Muscle layer of colon (tissue), 2 donors: ENCODE data around the gene DNAJC25.

ENCODE experiments used
- H3K27ac ChIP-seq: one replicate; pipeline ENCODE4 v1.7.0; 2013; ENCODE audit warnings: low read depth, mild to moderate bottlenecking, low read length, moderate library complexity
- H3K27me3 ChIP-seq, 2 donors: one replicate each; pipeline ENCODE4 v1.7.0; 2013; ENCODE audit warnings: low read length in 2 of 2, mild to moderate bottlenecking in 2 of 2; ENCODE audit not compliant: insufficient read depth in 2 of 2, control insufficient read depth in 1 of 2
- H3K36me3 ChIP-seq: one replicate; pipeline ENCODE4 v1.7.0; 2013; ENCODE audit warnings: mild to moderate bottlenecking, low read length; ENCODE audit not compliant: insufficient read depth
- H3K4me1 ChIP-seq: one replicate; pipeline ENCODE4 v1.7.0; 2013; ENCODE audit warnings: mild to moderate bottlenecking, low read length; ENCODE audit not compliant: insufficient read depth
- H3K4me3 ChIP-seq, 2 donors: one replicate each; pipeline ENCODE4 v1.7.0; 2013; ENCODE audit warnings: low read length in 2 of 2, low read depth in 1 of 2, mild to moderate bottlenecking in 1 of 2, moderate library complexity in 1 of 2
- H3K9ac ChIP-seq: one replicate; pipeline ENCODE4 v1.7.0; 2013; ENCODE audit warnings: low read length
- H3K9me3 ChIP-seq: one replicate; pipeline ENCODE4 v1.7.0; 2013; ENCODE audit warnings: mild to moderate bottlenecking, low read length
- donor health status: abdominal sarcoma.
- donor health status: Adenocarcinoma of cecum.

Gene DNAJC25

GRCh38 chr9:111676116-111676515 lies 45.0 kb downstream of the DNAJC25 start:
- no peaks in the 10 kb centered on the region for H3K27me3 ChIP-seq
- no peaks in the 10 kb centered on the region for H3K36me3 ChIP-seq
- H3K9ac ChIP-seq: no peak overlapping the region
- H3K9me3 ChIP-seq: no peaks in the 10 kb centered on the region
- no peaks in the 10 kb centered on the region for H3K4me1 ChIP-seq
- no peak overlapping the region for H3K4me3 ChIP-seq
- H3K27ac ChIP-seq: no peak overlapping the region

GRCh38 chr9:111678293-111678692 lies 47.2 kb downstream of the DNAJC25 start:
- no peaks in the 10 kb centered on the region for H3K36me3 ChIP-seq
- H3K27me3 ChIP-seq: no peaks in the 10 kb centered on the region
- H3K9me3 ChIP-seq: no peaks in the 10 kb centered on the region
- H3K4me3 ChIP-seq: no peak overlapping the region
- H3K9ac ChIP-seq: no peak overlapping the region
- no peak overlapping the region for H3K27ac ChIP-seq
- H3K4me1 ChIP-seq: no peaks in the 10 kb centered on the region

GRCh38 chr9:111679199-111679598 lies 48.1 kb downstream of the DNAJC25 start:
- no peak overlapping the region for H3K9ac ChIP-seq
- no peaks in the 10 kb centered on the region for H3K27me3 ChIP-seq
- H3K36me3 ChIP-seq: no peaks in the 10 kb centered on the region
- H3K9me3 ChIP-seq: no peaks in the 10 kb centered on the region
- no peak overlapping the region for H3K4me3 ChIP-seq
- no peak overlapping the region for H3K27ac ChIP-seq
- H3K4me1 ChIP-seq: no peaks in the 10 kb centered on the region

GRCh38 chr9:111683392-111683791 lies 52.3 kb downstream of the DNAJC25 start:
- no peak overlapping the region for H3K4me3 ChIP-seq
- no peaks in the 10 kb centered on the region for H3K36me3 ChIP-seq
- no peak overlapping the region for H3K9ac ChIP-seq
- H3K9me3 ChIP-seq: no peaks in the 10 kb centered on the region
- no peaks in the 10 kb centered on the region for H3K27me3 ChIP-seq
- no peaks in the 10 kb centered on the region for H3K4me1 ChIP-seq
- H3K27ac ChIP-seq: no peak overlapping the region

- no peak overlapping the region for H3K27ac ChIP-seq
- H3K4me1 ChIP-seq: no peaks in the 10 kb centered on the region
- no peak overlapping the region for H3K4me3 ChIP-seq
- no peak overlapping the region for H3K9ac ChIP-seq
- no peaks in the 10 kb centered on the region for H3K9me3 ChIP-seq
- no peaks in the 10 kb centered on the region for H3K36me3 ChIP-seq
- H3K27me3 ChIP-seq: no peaks in the 10 kb centered on the region
Measured at GRCh38 chr9:111691672-111692329, 60.7 kb downstream of the DNAJC25 start.

- H3K27me3 ChIP-seq: no peaks in the 10 kb centered on the region
- H3K36me3 ChIP-seq: no peaks in the 10 kb centered on the region
- no peak overlapping the region for H3K27ac ChIP-seq
- H3K9me3 ChIP-seq: no peaks in the 10 kb centered on the region
- H3K4me1 ChIP-seq: no peaks in the 10 kb centered on the region
- no peak overlapping the region for H3K4me3 ChIP-seq
- H3K9ac ChIP-seq: no peak overlapping the region
Measured at GRCh38 chr9:111696796-111697195, 65.7 kb downstream of the DNAJC25 start.

- H3K4me3 ChIP-seq: no peak overlapping the region
- no peaks in the 10 kb centered on the region for H3K9me3 ChIP-seq
Measured at GRCh38 chr9:111700776-111701175, 69.6 kb downstream of the DNAJC25 start.

More at GRCh38 chr9:111700776-111701175, 69.6 kb downstream of the DNAJC25 start:
- no peak overlapping the region for H3K9ac ChIP-seq
- no peak overlapping the region for H3K27ac ChIP-seq
- no peaks in the 10 kb centered on the region for H3K36me3 ChIP-seq
- H3K27me3 ChIP-seq: no peaks in the 10 kb centered on the region
- no peaks in the 10 kb centered on the region for H3K4me1 ChIP-seq
